ENCODE measurements around the gene DUSP22. TPM values are rescaled to one million over a fixed set of nuclear protein-coding genes. Genes with fewer than 3 reads are reported as not detected.

DUSP22 gene
- total and polyA plus RNA-seq, 2 experiments from 2014 or later, result 12.8 to 36.8 TPM

GRCh38 chr6:288866-289265 is 3.4 kb upstream of the DUSP22 start:
- Mint-ChIP-seq H3K4me3 (no peak overlapping the region), H3K4me1 (peaks cover 12% of the 10 kb centered on the region), H3K27ac (no peak overlapping the region), H3K36me3 (ENCODE audit: low read depth) (no peaks in the 10 kb centered on the region; the same call in 1 of the 3 replicates), H3K27me3 (ENCODE audit: insufficient read depth, low read depth, poor library complexity) (peaks cover 12% of the 10 kb centered on the region), H3K9me3 (peaks cover 72% of the 10 kb centered on the region)
- H3K4me1 ChIP-seq (ENCODE audit: insufficient read depth), result peaks cover 10% of the 10 kb centered on the region
- no peaks in the 10 kb centered on the region for H4K20me1 ChIP-seq (replicated peaks; ENCODE audit: insufficient read depth)
- no peak overlapping the region for H3K4me3 ChIP-seq
- H3F3A ChIP-seq (replicated peaks; ENCODE audit: low read depth), result peaks cover 6% of the 10 kb centered on the region; the same call in 1 of the 2 replicates
- H3K4me2 ChIP-seq, result no peak overlapping the region
- no peak overlapping the region for H3K27ac ChIP-seq (ENCODE audit: low read depth)
- no peak for ATAC-seq
- H3K36me3 ChIP-seq (ENCODE audit: insufficient read depth), result no peaks in the 10 kb centered on the region; the same call in 1 of the 2 replicates
- H3K9me2 ChIP-seq (ENCODE audit: insufficient read depth), result no peaks in the 10 kb centered on the region
- peaks cover under 1% of the 10 kb centered on the region; the same call in 1 of the 2 replicates for H3K79me2 ChIP-seq (replicated peaks; ENCODE audit: insufficient read depth)
- no peak for DNase-seq (ENCODE audit: low spot score)
- TF ChIP-seq CTCF (conservative IDR thresholded peaks at IDR 0.05; ENCODE audit: low read depth in 2 of 2) (no peak), STAT1 (IDR thresholded peaks at IDR 0.05; ENCODE audit: unreplicated experiment) (no peak)
- H3K27me3 ChIP-seq (ENCODE audit: insufficient read depth), result peaks cover 4% of the 10 kb centered on the region
- no peak overlapping the region for H2AFZ ChIP-seq

- Histone ChIP-seq H3K4me1 (ENCODE audit: insufficient read depth) (peaks cover 12% of the 10 kb centered on the region), H3F3A (replicated peaks; ENCODE audit: low read depth) (peaks cover 6% of the 10 kb centered on the region; the same call in 1 of the 2 replicates), H4K20me1 (replicated peaks; ENCODE audit: insufficient read depth) (no peaks in the 10 kb centered on the region), H3K79me2 (replicated peaks; ENCODE audit: insufficient read depth) (peaks cover 15% of the 10 kb centered on the region), H3K9me2 (ENCODE audit: insufficient read depth) (no peaks in the 10 kb centered on the region), H3K27ac (ENCODE audit: low read depth) (no peak overlapping the region), H3K4me2 (no peak overlapping the region), H3K4me3 (no peak overlapping the region), H3K36me3 (ENCODE audit: insufficient read depth) (peaks cover 3% of the 10 kb centered on the region; the same call in 1 of the 2 replicates), H2AFZ (no peak overlapping the region), H3K27me3 (ENCODE audit: insufficient read depth) (peaks cover 4% of the 10 kb centered on the region)
- H3K4me1 Mint-ChIP-seq, result peaks cover 17% of the 10 kb centered on the region
- ATAC-seq (no peak), DNase-seq (ENCODE audit: low spot score) (no peak)
- peaks cover 7% of the 10 kb centered on the region; the same call in 2 of the 3 replicates for H3K36me3 Mint-ChIP-seq (ENCODE audit: low read depth)
- peaks cover 14% of the 10 kb centered on the region for H3K27me3 Mint-ChIP-seq (ENCODE audit: insufficient read depth, low read depth, poor library complexity)
- peaks cover 81% of the 10 kb centered on the region for H3K9me3 Mint-ChIP-seq
- no peak overlapping the region for H3K27ac Mint-ChIP-seq
- H3K4me3 Mint-ChIP-seq, result no peak overlapping the region; the same call in 2 of the 3 replicates
- TF ChIP-seq CREB1 (CRISPR knock-in tag; IDR thresholded peaks at IDR 0.05; ENCODE audit: low read depth), result no peak
- TF ChIP-seq NANOG (IDR thresholded peaks at IDR 0.05; ENCODE audit: borderline replicate concordance), result no peak
- TF ChIP-seq REST (IDR thresholded peaks at IDR 0.05; ENCODE audit: unreplicated experiment), result no peak
- TF ChIP-seq ETS1 (IDR thresholded peaks at IDR 0.05), result no peak
- no peak for TF ChIP-seq CTCF (conservative IDR thresholded peaks at IDR 0.05; ENCODE audit: low read depth in 2 of 2)
- TF ChIP-seq POLR2AphosphoS5 (IDR thresholded peaks at IDR 0.05; ENCODE audit: low read depth), result no peak
- TF ChIP-seq ZNF114 (CRISPR knock-in tag; IDR thresholded peaks at IDR 0.05), result no peak
- no peak for TF ChIP-seq EZH2 (IDR thresholded peaks at IDR 0.05; ENCODE audit: low read depth, unreplicated experiment)
- TF ChIP-seq EZH2phosphoT487 (IDR thresholded peaks at IDR 0.05; ENCODE audit: unreplicated experiment), result no peak
- no peak for TF ChIP-seq STAT1 (IDR thresholded peaks at IDR 0.05; ENCODE audit: unreplicated experiment)
- TF ChIP-seq ZNF331 (CRISPR knock-in tag; IDR thresholded peaks at IDR 0.05; ENCODE audit: low read depth), result no peak
Observed at GRCh38 chr6:290111-290922, 2.0 kb upstream of the DUSP22 start.
